GM12878 (cell line): ENCODE data around the gene SLC19A2. TPM values are rescaled to one million over a fixed set of nuclear protein-coding genes. Genes with fewer than 3 reads are reported as not detected.

ENCODE experiments used
- ATAC-seq: fragments of 200-7000 bp; cut with Tn5 transposase; 3 replicates; pipeline ENCODE4 v1.9.1; 2020; ENCODE audit warnings: mild to moderate bottlenecking, moderate library complexity
- BruUV-seq: library from RNA; stranded (reverse); fragments of 400-500 nt; replicated peaks from 2 replicates; lab custom pipeline; 2021; lab: Mats Ljungman, UMichigan
- CTCF ChIA-PET: fragments of 300-600 bp; sonication (Branson Sonifier 250); formaldehyde crosslinking; extraction: SDS; loops from one replicate; lab custom pipeline; 2021; ENCODE audit warnings: inconsistent platforms; lab: Yijun Ruan, JAX
- POLR2A ChIA-PET: fragments of 350-600 bp; formaldehyde crosslinking; extraction: SDS; loops from one replicate; lab custom pipeline; 2021; ENCODE audit warnings: inconsistent platforms; lab: Charles Lee
- RAD21 ChIA-PET: fragments of 300-600 bp; sonication (Branson Sonifier 250); formaldehyde crosslinking; loops from one replicate; lab custom pipeline; 2023; ENCODE audit warnings: antibody characterized with exemption; ENCODE audit not compliant: unreplicated experiment; lab: Charles Lee
- SMC1A ChIA-PET: fragments of 300-600 bp; sonication (Branson Sonifier 250); formaldehyde crosslinking; loops from one replicate; lab custom pipeline; 2023; ENCODE audit not compliant: unreplicated experiment, uncharacterized antibody; lab: Charles Lee
- DNase-seq: peaks from one replicate; pipeline ENCODE4 v3.0.0-alpha.2; 2011; ENCODE audit warnings: low read depth, low spot score
- FAIRE-seq: peaks from 3 replicates; lab custom pipeline; 2011; peaks lifted over from hg19 to GRCh38; lab: Jason Lieb, UNC
- H2AFZ ChIP-seq: 2 replicates; pipeline ENCODE4 v1.6.0; 2011; ENCODE audit warnings: low read depth, low read length, control low read depth; ENCODE audit not compliant: control insufficient read depth
- H3K27ac ChIP-seq: 2 replicates; pipeline ENCODE4 v1.5.1; 2011; ENCODE audit warnings: control low read depth; ENCODE audit not compliant: control insufficient read depth, insufficient read depth
- H3K27me3 ChIP-seq, 2 experiments: replicated peaks in 1 of 2; 2 replicates each; pipeline versions ENCODE4 v1.6.0 to v1.6.1; 2011; ENCODE audit warnings: low read length in 1 of 2; ENCODE audit not compliant: control insufficient read depth in 2 of 2, insufficient read depth in 2 of 2
- H3K36me3 ChIP-seq, 2 experiments: 2 replicates each; pipeline ENCODE4 v1.5.1; 2011; ENCODE audit warnings: low read length in 1 of 2; ENCODE audit not compliant: control insufficient read depth in 2 of 2, insufficient read depth in 2 of 2
- H3K4me1 ChIP-seq: 2 replicates; pipeline ENCODE4 v1.6.1; 2011; ENCODE audit warnings: mild to moderate bottlenecking, low read length, moderate library complexity, mixed read lengths; ENCODE audit not compliant: control insufficient read depth, insufficient read depth
- H3K4me2 ChIP-seq: 2 replicates; pipeline ENCODE4 v1.6.0; 2011; ENCODE audit warnings: control low read depth; ENCODE audit not compliant: control insufficient read depth, insufficient read depth
- H3K4me3 ChIP-seq: fragments of 200-600 bp; sonication (generic); 2 replicates; pipeline ENCODE4 v1.5.1; 2016
- H3K79me2 ChIP-seq: 2 replicates; pipeline ENCODE4 v1.6.0; 2011; ENCODE audit warnings: low read length; ENCODE audit not compliant: control insufficient read depth, insufficient read depth
- H3K9ac ChIP-seq: 2 replicates; pipeline ENCODE4 v1.8.0; 2011; ENCODE audit warnings: low read length, control low read depth, mixed read lengths; ENCODE audit not compliant: control insufficient read depth, insufficient read depth
- H3K9me3 ChIP-seq: replicated peaks from 3 replicates; pipeline ENCODE4 v1.5.1; 2011; ENCODE audit warnings: mild to moderate bottlenecking, low read length; ENCODE audit not compliant: control insufficient read depth, insufficient read depth
- H4K20me1 ChIP-seq: 2 replicates; pipeline ENCODE4 v1.6.0; 2011; ENCODE audit not compliant: control insufficient read depth, insufficient read depth
- BMI1 ChIP-seq: fragments of 450-650 bp; IDR thresholded peaks from 2 replicates; pipeline ENCODE4 v1.6.1; 2016; ENCODE audit warnings: mild to moderate bottlenecking, moderate library complexity, borderline replicate concordance
- FOXK2 ChIP-seq: fragments of 450-650 bp; IDR thresholded peaks from 2 replicates; pipeline ENCODE4 v1.6.1; 2017; ENCODE audit warnings: mild to moderate bottlenecking, moderate library complexity
- GATAD2B ChIP-seq: fragments of 450-650 bp; conservative IDR thresholded peaks from 2 replicates; pipeline ENCODE4 v1.6.1; 2017; ENCODE audit warnings: low read depth, mild to moderate bottlenecking, moderate library complexity
- HSF1 ChIP-seq: fragments of 150-350 bp; IDR thresholded peaks from 2 replicates; pipeline ENCODE4 v1.6.1; 2014; ENCODE audit warnings: mild to moderate bottlenecking, low read depth, low read length
- JUNB ChIP-seq: IDR thresholded peaks from 2 replicates; pipeline ENCODE4 v1.6.1; 2016; ENCODE audit warnings: antibody characterized with exemption, mild to moderate bottlenecking
- MYC ChIP-seq: IDR thresholded peaks from 2 replicates; pipeline ENCODE4 v1.6.1; 2011; ENCODE audit warnings: mild to moderate bottlenecking, low read length, moderate library complexity, inconsistent platforms; ENCODE audit not compliant: insufficient read depth, insufficient replicate concordance, insufficient read length, severe bottlenecking
- PAX8 ChIP-seq: fragments of 450-650 bp; IDR thresholded peaks from 2 replicates; pipeline ENCODE4 v1.6.1; 2017; ENCODE audit warnings: mild to moderate bottlenecking, moderate library complexity
- POU2F2 ChIP-seq: IDR thresholded peaks from 3 replicates; pipeline ENCODE4 v1.6.1; 2011; ENCODE audit warnings: low read depth, mild to moderate bottlenecking, low read length, borderline replicate concordance
- SMAD1 ChIP-seq: fragments of 450-650 bp; IDR thresholded peaks from 2 replicates; pipeline ENCODE4 v1.6.1; 2018; ENCODE audit warnings: mild to moderate bottlenecking, low read depth; ENCODE audit not compliant: partially characterized antibody
- SREBF1 ChIP-seq: IDR thresholded peaks from 2 replicates; pipeline ENCODE4 v1.6.1; 2012; ENCODE audit warnings: mild to moderate bottlenecking, low read length
- TBL1XR1 ChIP-seq: IDR thresholded peaks from 2 replicates; pipeline ENCODE4 v1.6.1; 2012; ENCODE audit warnings: low read depth, low read length, improper control_type of control experiment
- WRNIP1 ChIP-seq: IDR thresholded peaks from 2 replicates; pipeline ENCODE4 v1.6.1; 2011; ENCODE audit warnings: low read depth, low read length, improper control_type of control experiment, borderline replicate concordance
- ZBED1 ChIP-seq: IDR thresholded peaks from 2 replicates; pipeline ENCODE4 v1.6.1; 2016; ENCODE audit warnings: borderline replicate concordance
- ZNF24 ChIP-seq: fragments of 450-650 bp; IDR thresholded peaks from 2 replicates; pipeline ENCODE4 v1.6.1; 2017; ENCODE audit warnings: antibody characterized with exemption, mild to moderate bottlenecking
- WGBS: methylation state at CpG from one replicate; pipeline ENCODE4 v1.1.6; 2016; ENCODE audit warnings: low lambda C conversion rate; ENCODE audit not compliant: insufficient replicate concordance, insufficient coverage; ENCODE audit errors: missing lambda C conversion rate; 5-methylcytosine and 5-hydroxymethylcytosine counted together
- in situ Hi-C: fragments of 300-500 bp; cut with MboI; formaldehyde crosslinking; loops from 9 replicates; pipeline ENCODE4 v1.14.3; 2018; ENCODE audit warnings: mixed read lengths
- intact Hi-C: fragments of 100-400 bp; cut with micrococcal nuclease; formaldehyde crosslinking; loops from one replicate; pipeline ENCODE4 v1.14.2; 2022; ENCODE audit not compliant: unreplicated experiment
- polyA plus RNA-seq, 11 experiments: library from polyadenylated mRNA; depleted of rRNA in 4 of 11; unstranded in 6 of 11; stranded (reverse) in 5 of 11; fragments of >200 nt; fragmentation: Nextera tagmentation in 4 of 11; fragmentation: Illumina TruSeq in 1 of 11; extraction: Ambion mirVana in 4 of 11; extraction: Trizol in 1 of 11; gene quantifications; 1 replicate in 1 of 11; 2 replicates in 10 of 11; pipeline versions ENCODE4 v1.2.1 to v1.2.3, GENCODE V29; 2011 to 2016; ENCODE audit warnings: inconsistent platforms in 2 of 11, missing spikeins in 2 of 11, low read depth in 1 of 11
- total RNA-seq, 4 experiments: library from RNA; depleted of rRNA in 3 of 4; stranded (reverse); fragments of >200 nt in 3 of 4; fragmentation: Illumina TruSeq in 1 of 4; extraction: Trizol in 1 of 4; gene quantifications; 2 replicates each; pipeline versions ENCODE4 v1.2.1 to v1.2.3, GENCODE V29; 2013 to 2021

SLC19A2 gene
- total and polyA plus RNA-seq, 10 of the 15 experiments (the other 5 are each of a cell fraction or from before 2014, with no cell fraction given): 1.2 to 7.8 (median 2.5) TPM

DNA sequence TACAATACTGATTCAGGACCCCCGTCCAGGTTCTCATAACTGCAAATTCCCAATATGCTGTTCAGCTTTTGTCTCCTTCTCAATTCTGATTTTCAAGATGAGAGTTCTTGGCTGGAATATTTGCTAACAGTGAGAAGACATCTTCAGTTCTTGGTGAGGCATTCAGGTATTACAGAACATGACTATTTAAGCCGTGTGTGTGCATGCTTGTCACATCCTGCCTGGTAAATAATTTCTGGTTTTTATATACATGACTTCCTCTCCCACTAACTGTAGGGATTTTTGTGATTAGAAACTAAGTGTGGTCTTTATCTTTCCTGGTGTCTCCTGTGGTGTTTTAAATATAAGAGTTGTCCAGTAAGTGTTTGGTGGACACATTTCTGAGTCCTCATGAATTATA is 10.2 kb upstream of the SLC19A2 start:
- Histone ChIP-seq H3K4me1 (peaks cover 5% of the 10 kb centered on the region; the same call in 1 of the 2 replicates), H3K27ac (no peak overlapping the region), H3K27me3 (no peaks in the 10 kb centered on the region), H3K9ac (no peak overlapping the region), H3K4me3 (no peak overlapping the region), H2AFZ (no peak overlapping the region), H3K79me2 (no peaks in the 10 kb centered on the region), H3K36me3 (no peaks in the 10 kb centered on the region), H3K4me2 (no peak overlapping the region), H4K20me1 (no peaks in the 10 kb centered on the region), H3K9me3 (no peaks in the 10 kb centered on the region; the same call in 2 of the 3 replicates)
- ChIA-PET RAD21 (no interaction called here), CTCF (interaction anchor here (0.8 kb wide), 1 partner anchor 59 kb away, joined by 4 read pairs; no protein-coding TSS in a partner anchor), SMC1A (interaction anchor here (0.6 to 1.6 kb wide), 4 partner anchors 10 to 358 kb away, joined by 3 to 8 read pairs (median 4); partner anchors contain the start of gene SLC19A2), POLR2A (no interaction called here)
- intact Hi-C loops (no loop called here), in situ Hi-C loops (no loop called here)
- no peak for FAIRE-seq
- 32% methylated on average over 2 of the region's 2 CpGs for WGBS
- ATAC-seq: no peak
- BruUV-seq: no TSS peak
- DNase-seq: no peak
- TF ChIP-seq ZNF24: no peak
- TF ChIP-seq ZBED1: no peak
- no peak for TF ChIP-seq POU2F2
- TF ChIP-seq SMAD1: no peak
- no peak for TF ChIP-seq SREBF1
- TF ChIP-seq BMI1: no peak
- no peak for TF ChIP-seq JUNB
- TF ChIP-seq WRNIP1: no peak
- no peak for TF ChIP-seq GATAD2B
- TF ChIP-seq FOXK2: no peak
- no peak for TF ChIP-seq PAX8
- TF ChIP-seq MYC: no peak
- TF ChIP-seq TBL1XR1: no peak
- no peak for TF ChIP-seq HSF1
